Measurements from ENCODE around the gene ADAMTS18.

DNA sequence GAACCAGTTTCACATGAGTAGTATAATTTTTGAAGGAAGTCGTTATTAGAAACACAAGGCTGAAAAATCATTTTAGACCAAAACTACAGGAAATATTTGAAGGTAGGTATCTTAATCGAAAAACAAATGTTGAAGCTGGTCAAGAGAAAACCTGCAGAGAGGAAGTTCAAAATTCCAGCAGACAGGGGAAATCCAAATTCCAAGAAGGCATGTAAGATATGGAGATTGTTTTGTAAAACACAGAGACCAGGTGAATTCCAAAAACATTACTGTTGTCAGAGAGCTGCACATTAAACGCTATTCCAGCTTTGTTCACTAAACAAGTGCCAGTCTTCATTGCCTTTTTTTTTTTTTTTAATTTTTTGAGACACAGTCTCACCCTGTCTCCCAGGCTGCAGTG, 38.4 kb downstream of the ADAMTS18 start:
- TF ChIP-seq POLR2A (IDR thresholded peaks at IDR 0.05; ENCODE audit: low read depth, low read length) (no peak), POLR2AphosphoS5 (IDR thresholded peaks at IDR 0.05; ENCODE audit: low read depth, low read length) (no peak)
